NCI-H460 (cell line): ENCODE measurements around the gene GALR2. TPM values are rescaled to one million over a fixed set of nuclear protein-coding genes. Genes with fewer than 3 reads are reported as not detected.

Source experiments
- DNase-seq: peaks from one replicate; pipeline ENCODE4 v3.0.0-alpha.2; 2016; ENCODE audit warnings: low read depth; ENCODE audit errors: extremely low read depth
- total RNA-seq: library from RNA; depleted of rRNA; stranded (reverse); fragments of >200 nt; shearing (Covaris generic); gene quantifications from 2 replicates; pipeline ENCODE4 v1.2.3, GENCODE V29; 2014

The GALR2 gene
- total RNA-seq, 1 experiment from 2014 or later, result not detected

GRCh38 chr17:76078860-76079534, 4.4 kb downstream of the GALR2 start, which contains the start of gene ZACN:
ZACN (plus strand) TSS chr17:76079182; CDS start chr17:76079265, 83 bp downstream.
- DNase-seq, result no peak

- DNase-seq, result no peak
Observed at GRCh38 chr17:76079535-76079955, 5.0 kb downstream of the GALR2 start.

DNA sequence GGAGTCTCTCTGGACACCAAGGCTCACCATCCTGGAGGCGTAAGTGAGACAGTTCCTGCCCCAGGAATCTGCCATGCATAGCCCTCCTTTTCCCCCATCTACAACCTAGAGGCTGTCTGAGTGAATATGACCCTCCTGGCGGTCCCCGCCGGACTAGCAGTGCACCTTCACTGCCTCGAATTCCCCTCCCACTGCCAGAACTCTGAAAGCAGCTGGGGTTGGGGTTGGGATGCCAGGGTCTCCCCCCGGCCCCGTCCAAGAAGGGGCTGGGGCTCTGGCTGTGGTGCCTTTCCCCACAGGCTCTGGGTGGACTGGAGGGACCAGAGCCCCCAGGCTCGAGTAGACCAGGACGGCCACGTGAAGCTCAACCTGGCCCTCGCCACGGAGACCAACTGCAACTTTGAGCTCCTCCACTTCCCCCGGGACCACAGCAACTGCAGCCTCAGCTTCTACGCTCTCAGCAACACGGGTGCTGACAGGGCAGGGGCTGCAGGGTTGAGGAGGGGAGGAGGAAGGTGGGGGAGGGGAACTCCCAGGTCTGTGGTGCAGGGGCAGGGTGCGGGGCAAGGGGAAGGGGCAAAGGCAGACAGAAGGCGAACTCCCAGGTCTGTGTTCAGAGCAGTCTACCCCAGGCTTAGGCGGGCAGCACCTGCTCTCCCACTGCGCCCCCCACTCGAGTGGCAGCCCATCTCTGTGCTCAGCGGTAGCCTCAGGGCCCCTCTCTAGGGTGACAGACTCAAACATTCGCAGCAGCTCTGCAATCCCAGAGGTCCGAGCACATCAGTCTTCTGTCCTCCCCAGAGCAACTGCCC, 5.6 kb downstream of the GALR2 start:
- no peak for DNase-seq

DNA sequence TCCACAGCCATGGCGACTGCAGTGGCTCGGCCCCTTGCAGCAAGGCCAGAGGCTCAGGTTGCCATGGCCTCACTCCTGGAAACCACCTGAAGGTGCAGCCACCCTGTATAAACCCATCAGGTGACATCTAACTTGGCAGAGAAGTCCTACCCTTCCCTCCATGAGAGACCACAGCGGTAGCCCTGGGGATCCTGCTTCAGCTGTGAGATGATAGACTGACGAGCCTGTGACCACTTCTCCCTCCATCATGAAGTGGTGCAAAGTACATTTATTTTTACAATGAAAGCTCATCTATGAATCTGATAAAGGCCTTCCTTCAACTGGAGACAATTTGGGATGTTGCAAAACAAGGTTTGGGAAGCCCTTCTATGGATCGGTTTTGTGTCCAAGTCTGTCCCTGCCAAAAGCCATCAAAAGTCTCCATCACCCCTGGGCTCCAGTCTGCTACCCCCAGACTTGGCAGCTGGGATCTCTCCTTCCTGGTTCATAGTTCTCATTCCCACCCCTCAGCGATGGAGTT, 6.2 kb downstream of the GALR2 start:
- no peak for DNase-seq

DNA sequence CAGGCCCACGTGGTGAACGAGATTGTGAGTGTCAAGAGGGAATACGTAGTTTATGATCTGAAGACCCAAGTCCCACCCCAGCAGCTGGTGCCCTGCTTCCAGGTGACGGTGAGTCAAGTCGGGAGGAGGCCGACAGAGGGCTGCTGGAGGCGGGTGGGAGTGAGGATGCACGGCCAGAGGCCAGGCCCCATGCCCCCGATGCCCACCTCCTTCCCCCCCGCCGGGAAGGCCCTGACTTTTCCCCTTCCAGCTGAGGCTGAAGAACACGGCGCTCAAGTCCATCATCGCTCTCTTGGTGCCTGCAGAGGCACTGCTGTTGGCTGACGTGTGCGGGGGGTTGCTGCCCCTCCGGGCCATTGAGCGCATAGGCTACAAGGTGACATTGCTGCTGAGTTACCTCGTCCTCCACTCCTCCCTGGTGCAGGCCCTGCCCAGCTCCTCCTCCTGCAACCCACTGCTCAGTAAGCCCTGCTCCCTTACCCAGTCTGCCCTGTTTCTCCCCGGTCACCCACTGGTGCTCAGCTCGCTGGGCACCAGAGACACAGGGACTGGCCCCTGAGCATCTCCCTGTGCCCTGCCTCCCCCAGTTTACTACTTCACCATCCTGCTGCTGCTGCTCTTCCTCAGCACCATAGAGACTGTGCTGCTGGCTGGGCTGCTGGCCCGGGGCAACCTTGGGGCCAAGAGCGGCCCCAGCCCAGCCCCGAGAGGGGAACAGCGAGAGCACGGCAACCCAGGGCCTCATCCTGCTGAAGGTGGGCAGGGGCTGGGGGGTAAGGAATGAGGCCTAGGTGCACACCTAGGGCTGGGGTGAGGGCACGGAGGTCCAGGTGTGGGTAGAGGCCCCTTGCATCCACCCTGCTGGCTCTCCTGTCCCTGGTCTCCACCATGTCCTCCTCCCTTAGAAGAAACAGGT, 7.0 kb downstream of the GALR2 start:
- DNase-seq, result no peak

DNA sequence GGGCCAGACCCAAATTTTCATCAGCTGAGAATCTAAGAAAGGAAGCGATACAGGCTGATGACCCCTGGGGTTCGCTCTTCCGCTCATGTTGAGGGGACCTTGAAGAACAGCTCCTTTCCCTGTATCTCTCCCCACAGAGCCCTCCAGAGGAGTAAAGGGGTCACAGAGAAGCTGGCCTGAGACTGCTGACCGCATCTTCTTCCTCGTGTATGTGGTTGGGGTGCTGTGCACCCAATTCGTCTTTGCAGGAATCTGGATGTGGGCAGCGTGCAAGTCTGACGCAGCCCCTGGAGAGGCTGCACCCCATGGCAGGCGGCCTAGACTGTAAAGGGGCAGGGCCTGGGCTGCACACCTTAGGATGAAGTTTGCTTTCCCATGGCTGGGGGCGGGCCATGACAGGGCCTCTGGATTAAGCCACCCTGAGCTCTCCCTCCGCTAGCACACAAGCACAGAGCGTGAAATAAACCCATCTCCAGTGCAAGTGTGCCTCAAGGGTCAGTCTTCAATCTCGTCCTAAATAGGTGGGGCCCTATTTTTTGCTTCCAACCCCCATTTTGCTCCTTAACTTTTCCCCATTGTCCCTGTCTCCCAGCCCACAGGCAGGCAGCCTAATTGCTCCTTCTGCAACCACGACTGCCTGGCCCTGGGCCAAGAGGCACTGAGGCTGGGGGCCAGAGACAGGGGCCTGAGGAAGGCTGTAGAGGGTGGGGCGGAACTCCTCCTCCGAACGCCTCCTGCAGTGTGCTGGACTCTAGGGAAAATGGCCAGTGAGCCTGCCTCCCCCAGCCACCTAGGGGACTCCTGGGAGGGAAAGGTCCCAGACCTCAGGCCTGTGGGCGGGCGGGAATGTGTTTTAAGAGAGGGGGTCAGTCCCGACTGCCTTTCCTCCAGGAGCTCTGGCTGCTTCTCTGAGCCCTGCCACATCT, 8.0 kb downstream of the GALR2 start:
- DNase-seq, result no peak

DNA sequence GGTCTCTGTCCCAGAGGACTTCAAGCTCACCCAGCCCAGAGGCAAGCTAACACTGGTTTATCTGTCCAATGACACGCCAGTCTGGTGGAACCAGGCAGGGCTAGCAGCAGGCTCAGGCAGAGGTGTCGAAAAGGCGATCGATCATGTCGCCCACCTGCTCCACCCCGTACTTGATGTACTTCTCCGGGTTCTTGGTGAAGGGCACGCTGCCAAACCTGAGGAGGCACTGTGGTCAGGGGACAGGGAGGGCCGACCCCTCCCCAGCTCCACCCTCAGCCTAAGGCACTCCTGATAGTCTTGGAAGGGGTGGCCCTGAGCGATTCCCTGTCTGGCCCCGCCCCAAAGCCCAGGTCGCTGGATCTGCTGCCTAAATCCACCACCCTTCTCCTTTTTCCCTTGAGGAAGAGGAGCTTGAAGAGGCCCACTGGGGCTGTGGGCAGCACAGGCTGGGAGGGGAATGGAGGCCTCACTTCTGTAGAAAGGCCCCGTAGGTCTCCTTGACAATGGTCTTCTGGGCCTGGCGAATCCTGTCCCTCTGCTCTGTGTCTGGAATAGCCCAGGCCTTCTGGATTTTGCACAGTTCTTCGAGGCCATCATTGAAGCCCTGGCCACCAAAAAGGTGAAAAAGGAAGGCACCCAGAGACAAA, 9.1 kb downstream of the GALR2 start:
- DNase-seq, result no peak

DNA sequence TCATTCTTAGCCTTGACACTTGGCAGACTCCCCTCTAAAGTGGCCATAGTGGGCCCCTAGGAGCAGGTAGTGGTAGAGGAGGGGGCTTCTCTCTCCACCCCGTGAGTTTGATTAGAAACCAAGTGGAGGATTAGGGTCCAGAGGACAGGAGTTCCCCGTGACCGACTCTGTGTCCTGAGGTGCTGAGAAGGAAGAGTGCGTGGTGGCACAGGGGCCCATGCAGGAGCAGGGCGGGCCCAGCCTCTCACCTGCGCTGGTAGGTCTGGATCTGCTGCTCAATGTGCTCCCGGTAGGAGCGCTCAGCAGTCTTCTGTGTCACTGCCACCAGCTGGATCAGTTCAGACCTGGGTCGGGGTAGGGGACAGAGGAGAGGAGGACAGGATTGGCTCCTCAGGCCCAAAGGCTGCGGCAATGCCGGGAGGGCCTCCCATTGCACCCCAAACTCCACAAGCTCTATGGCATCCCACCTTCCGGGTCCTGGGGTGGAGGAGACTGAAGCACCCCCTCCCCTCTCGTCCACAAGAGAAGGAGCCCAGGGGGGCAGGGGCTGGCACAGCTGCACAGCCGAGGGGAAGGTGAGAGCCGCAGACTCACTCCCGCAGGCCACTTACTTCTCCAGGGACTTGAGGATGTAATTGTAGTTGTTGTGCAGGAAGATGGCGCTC, 10.6 kb downstream of the GALR2 start:
- DNase-seq, result no peak

- DNase-seq, result no peak
Observed at GRCh38 chr17:76085731-76086366, 11.3 kb downstream of the GALR2 start.

DNA sequence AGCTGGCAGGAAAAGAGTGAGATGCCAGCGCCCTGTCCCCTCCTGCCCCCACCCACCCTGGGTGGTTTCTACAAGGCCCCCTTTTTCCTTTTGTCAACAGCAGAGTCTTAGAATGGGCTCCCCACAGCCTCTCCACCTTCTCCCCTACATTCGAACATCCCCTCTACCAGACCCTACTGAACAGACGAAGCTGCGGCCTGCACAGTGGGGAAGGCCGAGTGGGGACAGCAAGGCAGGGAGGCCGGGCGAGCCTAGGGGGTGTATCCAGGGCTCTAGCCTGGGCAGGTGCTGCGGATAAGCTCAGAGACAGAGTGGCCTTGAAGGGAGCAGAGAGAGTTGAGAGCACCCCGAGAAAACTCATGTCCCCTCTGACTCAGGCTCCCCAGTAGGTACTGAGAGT, 11.8 kb downstream of the GALR2 start:
- no peak for DNase-seq

GRCh38 chr17:76087531-76087930, 12.9 kb downstream of the GALR2 start:
- DNase-seq, result no peak

- no peak for DNase-seq
Observed at GRCh38 chr17:76088041-76088867, 13.7 kb downstream of the GALR2 start.

GRCh38 chr17:76088868-76089576, 14.4 kb downstream of the GALR2 start:
- DNase-seq, result no peak

DNA sequence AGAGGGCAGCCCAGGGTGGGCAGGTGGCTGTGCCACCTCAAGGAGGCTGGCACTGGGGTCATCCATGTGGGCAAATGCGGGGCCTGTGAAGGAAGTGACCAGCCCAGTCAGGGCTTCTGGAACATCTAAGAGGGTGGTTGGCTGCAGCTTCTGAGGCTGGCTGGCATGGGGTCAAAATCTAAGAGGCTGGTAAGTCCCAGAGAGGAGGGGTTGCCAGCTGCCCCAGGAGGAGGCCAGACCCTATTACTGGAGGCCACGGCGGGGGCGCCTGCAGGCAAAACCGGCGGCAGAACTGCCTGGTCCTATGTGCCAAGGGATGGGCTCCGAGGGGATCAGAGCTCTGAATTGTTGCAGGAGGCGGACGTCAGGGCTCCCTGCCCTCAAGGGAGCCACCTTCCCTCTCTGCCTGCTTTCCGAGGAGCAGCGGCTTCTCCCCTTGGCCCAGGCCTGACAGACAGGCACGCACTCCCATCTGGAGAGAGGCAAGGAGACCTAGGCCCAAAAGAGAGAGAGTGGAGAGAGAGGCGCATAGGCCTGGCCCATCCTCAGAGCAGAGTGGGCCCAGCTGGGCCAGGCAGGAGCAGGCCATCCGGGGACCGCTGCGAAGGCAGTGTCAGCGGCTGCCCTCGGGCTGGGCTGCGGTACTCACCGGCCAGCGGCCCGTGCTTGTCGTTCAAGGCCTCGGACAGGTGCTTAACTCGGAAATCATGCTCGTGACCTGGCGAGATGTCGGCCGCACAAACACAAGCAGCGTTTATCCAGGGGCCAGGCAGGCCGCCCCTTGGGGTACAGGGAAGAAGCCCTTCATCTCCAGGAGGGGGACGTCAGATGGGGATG, 15.3 kb downstream of the GALR2 start:
- DNase-seq, result no peak

GRCh38 chr17:76090517-76091129, 16.0 kb downstream of the GALR2 start:
- DNase-seq, result no peak
